KMS-11 (cell line): ENCODE results near the gene TRIM13.
"Not testable (repeated sequence)": the region's sequence is repeated elsewhere in the genome, so short reads cannot be mapped to it uniquely, and the experiment has no call there.

ENCODE experiments used
- H2AFZ ChIP-seq: fragments of 200-600 bp; sonication (generic); 2 replicates; pipeline ENCODE4 v1.6.1; 2016; ENCODE audit warnings: antibody characterized with exemption, mixed run types, low read depth
- H3K27ac ChIP-seq: fragments of 200-600 bp; sonication (generic); 2 replicates; pipeline ENCODE4 v1.6.1; 2016; ENCODE audit warnings: mild to moderate bottlenecking, mixed run types
- H3K27me3 ChIP-seq: fragments of 200-600 bp; sonication (generic); 2 replicates; pipeline ENCODE4 v1.6.1; 2017; ENCODE audit warnings: mild to moderate bottlenecking, low read depth, mixed run types, moderate library complexity; ENCODE audit not compliant: insufficient read depth
- H3K36me3 ChIP-seq: fragments of 200-600 bp; sonication (generic); 2 replicates; pipeline ENCODE4 v1.6.1; 2017; ENCODE audit warnings: mild to moderate bottlenecking, mixed run types; ENCODE audit not compliant: insufficient read depth
- H3K4me1 ChIP-seq: fragments of 200-600 bp; sonication (generic); 2 replicates; pipeline ENCODE4 v1.6.1; 2016; ENCODE audit warnings: mild to moderate bottlenecking, low read depth, mixed run types; ENCODE audit not compliant: poor library complexity, severe bottlenecking
- H3K4me2 ChIP-seq: fragments of 200-600 bp; sonication (generic); 2 replicates; pipeline ENCODE4 v1.7.0; 2016; ENCODE audit warnings: mild to moderate bottlenecking, mixed run types
- H3K4me3 ChIP-seq: fragments of 200-600 bp; sonication (generic); IDR thresholded peaks from 2 replicates; pipeline ENCODE4 v1.6.1; 2017; ENCODE audit warnings: low read depth, low read length, mixed read lengths; ENCODE audit not compliant: insufficient read depth
- H3K79me2 ChIP-seq: fragments of 200-600 bp; sonication (generic); 2 replicates; pipeline ENCODE4 v1.6.1; 2016; ENCODE audit warnings: low read depth, mixed run types; ENCODE audit not compliant: insufficient read depth
- H3K9ac ChIP-seq: fragments of 200-600 bp; sonication (generic); 2 replicates; pipeline ENCODE4 v1.6.1; 2016; ENCODE audit warnings: mild to moderate bottlenecking, mixed run types
- H4K20me1 ChIP-seq: fragments of 200-600 bp; sonication (generic); 2 replicates; pipeline ENCODE4 v1.6.1; 2016; ENCODE audit warnings: mild to moderate bottlenecking, mixed run types; ENCODE audit not compliant: insufficient read depth
- CTCF ChIP-seq: fragments of 200-600 bp; sonication (generic); conservative IDR thresholded peaks from 2 replicates; pipeline ENCODE4 v1.6.1; 2017; ENCODE audit warnings: low read depth, mild to moderate bottlenecking, antibody characterized with exemption, low read length, moderate library complexity, mixed read lengths

Gene TRIM13

GRCh38 chr13:50052478-50052877 is 55.6 kb downstream of the TRIM13 start:
- no peak overlapping the region for H3K4me2 ChIP-seq
- no peaks in the 10 kb centered on the region for H3K36me3 ChIP-seq
- H3K4me1 ChIP-seq: peaks cover 26% of the 10 kb centered on the region
- H4K20me1 ChIP-seq: no peaks in the 10 kb centered on the region
- no peak overlapping the region for H2AFZ ChIP-seq
- no peak overlapping the region for H3K27ac ChIP-seq
- H3K79me2 ChIP-seq: peaks cover 16% of the 10 kb centered on the region; the same call in 1 of the 2 replicates
- H3K4me3 ChIP-seq: no peak overlapping the region
- H3K27me3 ChIP-seq: no peaks in the 10 kb centered on the region
- TF ChIP-seq CTCF: no peak
- no peak overlapping the region for H3K9ac ChIP-seq

GRCh38 chr13:50053844-50054243 is 57.0 kb downstream of the TRIM13 start:
- Histone ChIP-seq H3K27me3 (no peaks in the 10 kb centered on the region), H3K79me2 (peaks cover 22% of the 10 kb centered on the region; the same call in 1 of the 2 replicates), H3K4me3 (no peak overlapping the region), H3K9ac (no peak overlapping the region), H3K4me1 (peaks cover 26% of the 10 kb centered on the region), H2AFZ (no peak overlapping the region), H4K20me1 (no peaks in the 10 kb centered on the region), H3K4me2 (no peak overlapping the region), H3K36me3 (no peaks in the 10 kb centered on the region), H3K27ac (no peak overlapping the region)
- no peak for TF ChIP-seq CTCF

- Histone ChIP-seq H2AFZ (no peak overlapping the region), H3K4me2 (no peak overlapping the region), H4K20me1 (peaks cover 6% of the 10 kb centered on the region; the same call in 1 of the 2 replicates), H3K36me3 (no peaks in the 10 kb centered on the region), H3K27me3 (no peaks in the 10 kb centered on the region), H3K79me2 (peaks cover 25% of the 10 kb centered on the region; the same call in 1 of the 2 replicates), H3K27ac (no peak overlapping the region), H3K4me3 (no peak overlapping the region), H3K9ac (no peak overlapping the region), H3K4me1 (peaks cover 26% of the 10 kb centered on the region)
- no peak for TF ChIP-seq CTCF
These were observed 58.6 kb downstream of the TRIM13 start for GRCh38 chr13:50055454-50055853.

- Histone ChIP-seq H3K4me3 (no peak overlapping the region), H3K36me3 (0 out of 2 replicates have a peak, but pooled peaks cover 3% of the 10 kb centered on the region), H3K9ac (no peak overlapping the region), H4K20me1 (peaks cover 6% of the 10 kb centered on the region; the same call in 1 of the 2 replicates), H3K4me1 (peaks cover 12% of the 10 kb centered on the region), H3K27ac (no peak overlapping the region), H3K4me2 (no peak overlapping the region), H2AFZ (no peak overlapping the region), H3K27me3 (no peaks in the 10 kb centered on the region), H3K79me2 (peaks cover 56% of the 10 kb centered on the region; the same call in 1 of the 2 replicates)
- TF ChIP-seq CTCF: no peak
These were observed 63.9 kb downstream of the TRIM13 start for GRCh38 chr13:50060718-50061117.

GRCh38 chr13:50062336-50062735 is 65.5 kb downstream of the TRIM13 start:
- not testable (repeated sequence) for H2AFZ ChIP-seq, H3K9ac ChIP-seq, H3K36me3 ChIP-seq, H4K20me1 ChIP-seq, H3K4me2 ChIP-seq, H3K27ac ChIP-seq, H3K4me1 ChIP-seq, H3K27me3 ChIP-seq, H3K4me3 ChIP-seq
- H3K79me2 ChIP-seq: peaks cover 51% of the 10 kb centered on the region; the same call in 1 of the 2 replicates
